Suprapubic skin (tissue), 4 donors: ENCODE measurements around the gene CCDC126.
"Not testable (repeated sequence)": the region's sequence is repeated elsewhere in the genome, so short reads cannot be mapped to it uniquely, and the experiment has no call there.

Experiments
- EP300 ChIP-seq: sonication (generic); formaldehyde crosslinking; IDR thresholded peaks from one replicate; pipeline ENCODE4 v1.6.1; 2017; ENCODE audit warnings: antibody characterized with exemption
- POLR2A ChIP-seq, 2 donors: fragments of 450-650 bp; IDR thresholded peaks; one replicate each; pipeline ENCODE4 v1.6.1; 2017; ENCODE audit warnings: antibody characterized with exemption in 2 of 2, mild to moderate bottlenecking in 2 of 2, moderate library complexity in 2 of 2
- POLR2AphosphoS5 ChIP-seq, 3 donors: sonication (generic); formaldehyde crosslinking; IDR thresholded peaks; one replicate each; pipeline ENCODE4 v1.6.1; 2017; ENCODE audit warnings: antibody characterized with exemption in 3 of 3
- TF ChIP-seq, protein P1 (sequence below), 2 donors: fragments of 200-600 bp in 1 of 2; fragments of 450-650 bp in 1 of 2; sonication (generic) in 1 of 2; IDR thresholded peaks; one replicate each; pipeline ENCODE4 v1.5.1; 2016 to 2019; ENCODE audit warnings: antibody characterized with exemption in 2 of 2, mild to moderate bottlenecking in 1 of 2, moderate library complexity in 1 of 2

- TF ChIP-seq, protein P1, sequence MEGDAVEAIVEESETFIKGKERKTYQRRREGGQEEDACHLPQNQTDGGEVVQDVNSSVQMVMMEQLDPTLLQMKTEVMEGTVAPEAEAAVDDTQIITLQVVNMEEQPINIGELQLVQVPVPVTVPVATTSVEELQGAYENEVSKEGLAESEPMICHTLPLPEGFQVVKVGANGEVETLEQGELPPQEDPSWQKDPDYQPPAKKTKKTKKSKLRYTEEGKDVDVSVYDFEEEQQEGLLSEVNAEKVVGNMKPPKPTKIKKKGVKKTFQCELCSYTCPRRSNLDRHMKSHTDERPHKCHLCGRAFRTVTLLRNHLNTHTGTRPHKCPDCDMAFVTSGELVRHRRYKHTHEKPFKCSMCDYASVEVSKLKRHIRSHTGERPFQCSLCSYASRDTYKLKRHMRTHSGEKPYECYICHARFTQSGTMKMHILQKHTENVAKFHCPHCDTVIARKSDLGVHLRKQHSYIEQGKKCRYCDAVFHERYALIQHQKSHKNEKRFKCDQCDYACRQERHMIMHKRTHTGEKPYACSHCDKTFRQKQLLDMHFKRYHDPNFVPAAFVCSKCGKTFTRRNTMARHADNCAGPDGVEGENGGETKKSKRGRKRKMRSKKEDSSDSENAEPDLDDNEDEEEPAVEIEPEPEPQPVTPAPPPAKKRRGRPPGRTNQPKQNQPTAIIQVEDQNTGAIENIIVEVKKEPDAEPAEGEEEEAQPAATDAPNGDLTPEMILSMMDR (IDR thresholded peaks at IDR 0.05) = not testable (repeated sequence)
- not testable (repeated sequence) for TF ChIP-seq POLR2A (IDR thresholded peaks at IDR 0.05); POLR2AphosphoS5 (IDR thresholded peaks at IDR 0.05); EP300
Observed at GRCh38 chr7:23585304-23585703, 11.9 kb upstream of the CCDC126 start.
